Measurements from ENCODE around the gene PSMD5.
"Not testable (repeated sequence)": the region's sequence is repeated elsewhere in the genome, so short reads cannot be mapped to it uniquely, and the experiment has no call there.

The PSMD5 gene

DNA sequence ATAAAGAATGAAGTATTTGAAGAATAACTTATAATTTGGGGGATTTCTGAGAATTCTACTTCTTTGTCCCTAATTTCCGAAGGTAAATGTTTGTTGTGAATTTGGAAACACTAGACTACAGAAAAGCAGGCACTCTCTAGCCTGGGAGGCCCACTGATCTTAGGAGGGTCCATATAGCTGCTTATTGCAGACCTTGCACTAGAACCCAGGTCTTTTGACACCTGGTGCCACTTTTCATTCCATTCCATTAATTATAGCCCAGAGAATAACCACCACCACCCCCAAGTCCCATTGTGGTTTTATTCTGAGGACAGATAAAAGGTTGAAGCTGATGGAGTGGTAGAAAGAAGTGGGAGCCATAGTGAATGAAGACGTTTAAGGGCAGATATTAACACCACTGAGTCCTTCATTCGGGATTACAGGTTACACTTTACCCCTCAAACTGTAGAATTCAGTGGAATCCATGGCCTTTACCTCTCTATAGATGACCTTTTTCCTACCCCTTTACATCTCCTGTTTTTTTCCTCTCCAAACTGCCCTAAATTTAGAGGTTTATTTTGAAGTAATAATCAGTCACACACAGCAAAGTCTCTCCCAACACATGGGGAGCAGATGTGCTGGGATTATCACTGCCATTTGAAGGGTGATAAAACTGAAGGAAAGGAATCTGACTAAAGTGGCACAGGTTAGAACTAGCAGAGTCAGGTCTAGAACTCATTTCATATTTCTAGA is 12.0 kb upstream of the PSMD5 start:
- no peak for DNase-seq

- no peak for DNase-seq
These were observed 10.5 kb upstream of the PSMD5 start for GRCh38 chr9:120853198-120853597.

DNA sequence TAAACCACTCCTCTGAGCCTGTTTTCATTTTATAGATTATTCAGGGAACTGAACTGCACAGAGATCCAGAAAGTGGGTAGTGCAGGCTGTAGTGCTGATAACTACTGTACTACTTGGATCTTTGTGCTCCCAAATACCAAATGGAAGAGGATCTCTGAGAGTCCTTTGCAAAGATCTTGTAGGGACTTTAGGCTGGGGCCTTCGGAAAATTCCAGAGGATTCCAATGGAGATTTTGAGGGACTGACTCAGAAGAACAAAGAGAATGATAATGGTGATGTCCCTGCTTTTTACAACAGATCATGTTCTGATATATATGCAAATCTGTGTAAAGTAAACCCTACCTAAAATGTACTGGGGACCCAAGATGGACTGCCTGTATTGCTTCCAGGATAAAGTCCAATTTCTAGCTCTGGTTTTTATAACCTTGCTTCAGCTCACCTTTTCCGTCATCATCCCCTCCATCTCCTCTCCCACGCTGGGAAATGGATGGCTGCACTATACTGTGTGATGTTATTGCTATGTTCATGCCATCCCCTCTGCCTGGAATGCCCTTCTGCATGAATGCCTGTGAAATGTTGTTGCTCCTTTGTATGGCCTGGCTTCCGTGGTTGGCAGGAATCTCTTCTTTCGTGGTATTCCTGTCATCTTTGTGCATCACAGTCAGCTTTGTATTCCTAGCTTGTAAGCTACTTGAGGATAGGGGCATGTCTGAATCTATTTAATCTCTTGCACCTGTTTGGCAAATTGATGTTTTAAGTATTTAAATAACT is 9.7 kb upstream of the PSMD5 start:
- no peak for DNase-seq

- no peak for DNase-seq
These were observed 8.7 kb upstream of the PSMD5 start for GRCh38 chr9:120851449-120851848.

DNA sequence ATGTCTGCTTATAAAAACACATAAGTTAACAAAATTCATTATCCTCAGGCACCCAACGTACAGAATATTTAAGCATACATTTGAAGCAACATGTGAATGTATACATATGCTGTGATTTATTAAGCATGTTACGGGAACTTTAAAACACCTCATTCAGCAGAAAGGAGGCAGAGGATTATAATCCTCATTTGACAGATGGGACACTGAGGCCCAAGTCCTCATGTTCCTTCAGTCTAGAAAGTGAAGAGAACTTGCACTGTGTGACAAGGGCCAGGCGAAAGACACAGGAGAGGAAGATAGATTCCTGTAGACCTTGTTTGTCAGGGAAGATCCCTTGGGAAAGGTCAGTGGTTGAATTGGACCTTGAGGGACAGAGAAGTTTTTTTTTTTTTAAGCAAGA is 7.6 kb upstream of the PSMD5 start:
- DNase-seq: no peak

GRCh38 chr9:120846906-120847305 is 4.2 kb upstream of the PSMD5 start:
- DNase-seq: no peak

GRCh38 chr9:120846251-120846889 is 3.6 kb upstream of the PSMD5 start:
- no peak for DNase-seq

DNA sequence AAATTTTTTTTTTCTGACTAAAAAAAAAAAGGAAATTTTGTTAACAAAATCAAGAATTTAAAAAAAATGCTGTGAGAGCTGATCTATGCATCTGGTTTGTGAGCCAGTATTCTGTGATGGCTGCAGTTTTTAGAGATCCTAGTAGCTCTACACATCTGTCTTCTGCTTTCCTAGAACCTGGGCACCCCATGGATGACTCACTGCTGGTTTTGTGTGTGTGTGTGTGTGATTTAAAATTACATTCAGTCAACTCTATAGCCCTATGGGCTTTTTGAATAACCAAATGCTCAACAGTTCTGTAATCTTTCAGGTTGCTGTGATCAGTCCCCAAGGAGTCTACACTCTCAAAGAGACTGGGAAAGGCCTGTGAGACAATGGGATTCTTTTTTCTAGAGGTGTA is 2.5 kb upstream of the PSMD5 start:
- no peak for DNase-seq

DNA sequence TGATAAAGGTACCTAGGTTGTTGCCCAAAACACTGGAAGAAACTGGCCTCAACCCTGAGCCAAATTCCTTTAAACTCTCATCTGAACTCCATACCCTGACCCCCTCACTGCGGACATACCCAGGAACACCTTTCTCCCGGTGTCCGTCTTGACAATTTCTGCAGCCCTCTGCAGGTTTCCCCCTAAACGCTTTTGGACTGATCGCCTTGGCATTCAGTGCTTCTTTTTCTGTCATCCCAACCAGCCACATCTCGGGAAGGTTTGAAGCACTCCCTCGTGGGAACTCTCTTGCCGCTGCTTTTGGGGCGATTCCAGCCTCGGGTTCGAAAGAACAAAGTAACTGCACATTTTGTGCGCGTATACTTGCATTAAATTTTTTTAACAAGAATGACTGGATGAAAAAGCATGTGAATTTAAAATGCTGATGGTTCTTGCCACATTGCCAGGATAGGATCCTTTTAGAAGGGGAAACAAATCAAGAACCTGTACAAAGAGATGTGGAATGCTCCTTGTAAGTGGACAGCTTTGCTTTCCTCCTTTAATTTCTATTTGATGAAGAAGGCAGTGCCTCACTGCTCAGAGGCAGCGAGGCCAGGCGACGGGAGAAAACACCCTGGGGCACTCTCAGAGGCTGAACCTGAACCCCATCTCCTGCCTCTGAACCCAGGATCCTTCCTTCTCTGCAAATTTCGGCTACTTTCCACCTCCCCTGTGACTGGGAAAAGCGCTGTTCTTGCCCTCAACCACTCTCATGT is 615 bp downstream of the PSMD5 start:
- DNase-seq: no peak

- no peak for DNase-seq
These were observed 3.6 kb downstream of the PSMD5 start for GRCh38 chr9:120839146-120839545.

DNA sequence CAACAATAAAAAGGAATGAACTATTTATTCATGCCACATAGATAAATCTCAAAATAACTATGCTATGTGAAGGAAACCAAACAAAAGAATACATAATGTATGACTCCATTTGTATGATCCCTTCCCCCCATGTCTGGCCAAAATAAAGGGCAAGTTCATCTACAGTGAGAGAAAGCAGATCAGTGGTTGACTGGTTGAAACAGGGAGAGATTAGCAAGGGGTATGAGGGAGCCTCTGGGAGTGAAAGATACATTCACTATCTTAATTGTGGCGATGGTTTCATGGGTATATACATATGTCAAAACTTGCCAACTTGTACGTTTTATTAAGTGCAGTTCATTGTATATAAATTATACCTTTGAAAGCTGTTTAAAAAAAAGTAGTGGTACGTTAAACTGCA is 4.8 kb downstream of the PSMD5 start:
- no peak for DNase-seq

GRCh38 chr9:120833325-120833724 is 9.4 kb downstream of the PSMD5 start:
- no peak for DNase-seq

DNA sequence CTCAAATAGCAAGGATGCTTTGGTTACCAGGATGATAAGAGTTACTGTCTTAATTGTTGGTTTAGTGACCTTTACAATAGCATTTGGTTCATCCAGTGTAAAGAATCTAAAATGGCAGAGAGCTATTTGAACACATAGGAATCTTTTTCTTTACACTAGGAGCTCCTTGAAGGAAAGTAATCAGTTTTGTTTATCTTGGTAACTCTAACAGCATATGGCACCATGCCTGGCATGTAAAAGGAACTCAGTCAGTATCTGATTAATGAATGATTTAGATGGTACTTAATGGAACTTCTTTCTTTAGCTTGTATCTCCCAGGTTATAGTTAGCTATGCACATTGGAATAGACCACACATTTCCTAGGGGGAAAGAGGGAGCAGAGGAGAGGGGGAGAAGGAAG is 9.9 kb downstream of the PSMD5 start:
- DNase-seq: no peak

GRCh38 chr9:120830865-120831264 is 11.9 kb downstream of the PSMD5 start:
- no peak for DNase-seq

GRCh38 chr9:120830151-120830550 is 12.6 kb downstream of the PSMD5 start:
- DNase-seq: no peak

DNA sequence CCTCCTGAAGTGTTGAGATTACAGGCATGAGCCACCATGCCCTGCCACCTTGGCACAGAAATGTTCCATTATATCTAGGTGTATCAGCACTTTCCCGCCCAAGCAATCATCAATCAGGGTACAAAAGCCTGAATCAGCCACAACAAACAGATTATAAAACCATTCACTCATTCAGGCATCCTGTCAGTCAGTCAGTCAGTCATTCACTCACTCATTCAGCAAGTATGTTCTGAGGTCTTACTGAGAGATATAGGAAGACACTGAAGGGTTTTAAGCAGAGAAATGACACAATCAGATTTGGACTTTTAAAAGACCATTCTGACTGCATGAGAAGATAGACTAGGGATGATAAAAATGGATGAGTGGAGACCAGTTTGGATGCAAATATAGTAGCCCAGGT is 13.1 kb downstream of the PSMD5 start:
- DNase-seq: no peak

GRCh38 chr9:120820095-120820494 is 22.6 kb downstream of the PSMD5 start:
- no peak for DNase-seq

DNA sequence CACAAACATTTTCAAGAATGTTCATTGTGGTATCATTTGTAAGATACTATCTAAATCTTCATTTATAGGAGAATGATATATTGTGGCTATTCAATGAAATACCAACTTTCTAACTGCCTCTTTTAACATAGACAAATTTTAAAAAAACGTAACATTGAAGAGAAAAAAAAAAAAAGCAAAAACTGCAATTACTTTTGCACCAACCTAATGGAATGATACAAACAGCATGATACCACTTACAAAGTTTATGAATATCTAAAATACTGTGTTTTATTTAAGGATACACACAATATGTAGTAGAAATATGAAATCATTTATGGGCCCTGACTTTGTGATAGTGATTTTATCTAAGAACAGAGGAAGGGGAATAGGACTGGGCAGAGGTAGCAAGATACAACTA is 24.1 kb downstream of the PSMD5 start:
- no peak for DNase-seq

DNA sequence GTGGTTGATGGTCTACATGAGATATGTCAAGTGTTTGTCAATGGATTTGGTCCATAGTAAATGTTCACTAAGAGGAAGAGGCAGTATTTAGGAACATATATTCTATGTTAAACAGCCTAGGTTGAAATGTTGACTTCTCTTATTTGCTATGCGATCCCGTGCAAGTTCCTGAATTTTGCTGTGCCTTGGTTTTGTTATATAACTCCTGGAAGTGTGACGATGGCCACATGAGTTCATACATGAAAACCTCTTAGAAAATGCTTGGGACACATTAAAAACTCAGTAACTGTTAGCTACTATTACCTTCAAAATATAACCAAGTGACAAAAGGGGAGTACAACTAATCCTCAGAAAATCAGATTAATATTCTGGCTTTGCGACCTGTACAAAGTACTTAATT is 27.6 kb downstream of the PSMD5 start:
- no peak for DNase-seq

DNA sequence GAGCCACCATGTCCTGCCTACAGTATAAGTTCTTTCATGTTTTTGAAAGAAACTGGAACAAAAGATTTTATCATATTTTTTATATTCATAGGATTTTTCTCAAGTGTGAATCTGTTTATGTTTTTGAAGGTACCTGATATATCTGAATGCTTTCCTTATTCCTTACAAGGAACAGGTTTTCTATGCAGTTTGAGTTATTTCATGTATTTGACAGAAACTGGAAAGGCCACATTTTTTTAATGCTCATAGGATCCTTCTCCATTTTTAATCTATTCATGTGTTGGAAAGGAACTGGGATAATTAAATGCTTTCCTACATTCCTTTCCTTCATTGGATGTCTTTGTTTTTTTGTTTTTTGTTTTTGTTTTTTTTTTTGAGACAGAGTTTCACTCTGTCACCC is 33.8 kb downstream of the PSMD5 start:
- DNase-seq: no peak

DNA sequence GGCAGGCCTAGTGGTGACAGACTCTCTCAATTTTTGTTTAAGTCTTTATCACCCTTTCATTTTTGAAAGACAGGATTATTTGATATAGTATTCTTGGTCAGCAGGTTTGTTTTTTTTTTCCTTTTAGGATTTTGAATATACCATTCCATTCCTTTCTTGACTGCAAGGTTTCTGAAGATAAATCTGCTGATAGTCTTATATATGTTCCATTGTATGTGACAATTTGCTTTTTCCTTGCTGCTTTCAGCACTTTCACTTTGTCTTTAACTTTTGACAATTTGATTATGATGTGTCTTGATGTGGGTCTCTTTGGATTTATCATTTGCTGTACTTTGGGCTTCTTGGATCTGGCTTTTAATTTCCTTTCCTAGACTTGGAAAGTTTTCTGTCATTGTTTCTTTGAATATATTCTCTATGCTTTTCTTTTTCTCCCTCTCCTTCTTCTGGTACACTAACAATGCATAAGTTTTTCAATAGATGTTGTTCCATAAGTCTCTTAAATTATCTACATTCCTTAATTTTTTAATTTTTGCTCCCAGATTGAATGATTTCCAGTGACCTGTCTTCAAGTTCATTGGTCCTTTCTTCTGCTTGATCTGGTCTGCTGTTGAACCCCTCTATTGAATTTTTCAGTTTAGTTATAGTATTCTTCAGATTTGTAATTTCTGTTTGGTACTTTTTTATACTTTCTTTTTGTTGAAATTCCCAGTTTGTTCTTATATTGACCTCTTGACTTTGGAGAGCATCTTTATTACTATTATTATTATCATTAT is 34.9 kb downstream of the PSMD5 start:
- DNase-seq: no peak

GRCh38 chr9:120804784-120805363 is 37.8 kb downstream of the PSMD5 start:
- DNase-seq: not testable (repeated sequence)

All from inflammatory macrophage treated with lipopolysaccharide for 1 hour (primary cell).